Measurements from ENCODE around the gene OGFRL1. TPM values are rescaled to one million over a fixed set of nuclear protein-coding genes. Genes with fewer than 3 reads are reported as not detected.

Gene OGFRL1
- polyA plus RNA-seq, 4 donors, result 0.22 to 6.8 (median 2.7) TPM

DNA sequence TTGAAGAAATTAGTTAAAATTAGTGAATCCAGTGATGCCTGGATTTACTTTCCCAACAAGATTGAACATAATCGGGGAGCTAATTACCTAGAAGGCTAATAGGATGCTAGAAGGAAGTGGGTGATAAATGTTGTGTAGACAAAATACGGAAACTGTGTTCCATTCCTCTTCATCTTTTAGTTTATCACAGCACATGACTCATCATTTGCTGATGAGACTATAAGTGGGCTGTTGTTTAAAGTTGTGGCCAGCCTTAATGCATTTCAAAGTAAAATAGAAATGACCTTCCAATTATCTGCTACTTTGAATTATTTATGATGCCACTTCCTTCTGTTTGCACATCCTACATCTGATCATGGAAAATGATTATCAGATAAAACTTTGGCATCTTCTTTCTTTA is 43.4 kb downstream of the OGFRL1 start:
- no peak overlapping the region for H3K4me3 ChIP-seq (ENCODE audit: low read depth in 1 of 3, low read length in 3 of 3)
- H3K36me3 ChIP-seq (ENCODE audit: control insufficient read depth in 3 of 3, insufficient read depth in 2 of 3, low read depth in 1 of 3, low read length in 3 of 3), result no peaks in the 10 kb centered on the region
- DNase-seq (no peak), FAIRE-seq (no peak)
- H3K4me1 ChIP-seq (ENCODE audit: control insufficient read depth in 3 of 3, insufficient read depth in 2 of 3, low read depth in 1 of 3, low read length in 2 of 3), result no peaks in the 10 kb centered on the region
- 73 to 87% (median 80%) methylated on average over 2 of the region's 2 CpGs for WGBS, 3 donors
- H3K9me3 ChIP-seq (ENCODE audit: control insufficient read depth in 2 of 2, insufficient read depth in 1 of 2, low read depth in 1 of 2, low read length in 1 of 2), result no peaks in the 10 kb centered on the region
- H3K27me3 ChIP-seq (ENCODE audit: control insufficient read depth in 3 of 3, insufficient read depth in 3 of 3, low read length in 3 of 3), result no peaks in the 10 kb centered on the region
- no peak overlapping the region for H3K27ac ChIP-seq (ENCODE audit: low read depth in 1 of 3, low read length in 2 of 3)

- FAIRE-seq (no peak), DNase-seq (no peak)
- Histone ChIP-seq H3K27me3 (ENCODE audit: control insufficient read depth in 3 of 3, insufficient read depth in 3 of 3, low read length in 3 of 3) (no peaks in the 10 kb centered on the region), H3K27ac (ENCODE audit: low read depth in 1 of 3, low read length in 2 of 3) (no peak overlapping the region), H3K36me3 (ENCODE audit: control insufficient read depth in 3 of 3, insufficient read depth in 2 of 3, low read depth in 1 of 3, low read length in 3 of 3) (no peaks in the 10 kb centered on the region), H3K9me3 (ENCODE audit: control insufficient read depth in 2 of 2, insufficient read depth in 1 of 2, low read depth in 1 of 2, low read length in 1 of 2) (no peaks in the 10 kb centered on the region), H3K4me3 (ENCODE audit: low read depth in 1 of 3, low read length in 3 of 3) (no peak overlapping the region), H3K4me1 (ENCODE audit: control insufficient read depth in 3 of 3, insufficient read depth in 2 of 3, low read depth in 1 of 3, low read length in 2 of 3) (no peaks in the 10 kb centered on the region)
- 76 to 93% (median 82%) methylated on average over 1 of the region's 1 CpG for WGBS, 3 donors
These were observed 44.4 kb downstream of the OGFRL1 start for GRCh38 chr6:71333050-71333449.

DNA sequence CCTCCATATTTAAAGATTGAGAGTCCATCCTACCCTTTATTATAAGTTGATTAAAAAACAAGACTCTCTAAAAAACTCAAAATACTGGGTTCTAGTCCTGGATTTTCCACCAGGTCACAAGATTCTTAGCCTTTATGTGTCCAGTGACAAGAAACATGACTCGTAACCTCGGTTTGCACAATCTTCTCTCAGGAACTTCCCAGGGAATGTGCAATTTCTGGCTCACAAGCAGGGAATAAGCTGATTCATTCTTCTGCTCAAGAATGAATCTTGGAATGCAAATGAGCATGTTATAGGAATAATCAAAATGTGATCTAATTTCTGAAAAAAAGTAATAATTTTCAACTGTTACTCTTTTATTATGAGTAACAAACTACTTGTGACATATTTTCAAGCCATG is 45.1 kb downstream of the OGFRL1 start:
- no peaks in the 10 kb centered on the region for H3K36me3 ChIP-seq (ENCODE audit: control insufficient read depth in 3 of 3, insufficient read depth in 2 of 3, low read depth in 1 of 3, low read length in 3 of 3)
- FAIRE-seq, result no peak
- no peaks in the 10 kb centered on the region for H3K4me1 ChIP-seq (ENCODE audit: control insufficient read depth in 3 of 3, insufficient read depth in 2 of 3, low read depth in 1 of 3, low read length in 2 of 3)
- no peak for DNase-seq
- H3K4me3 ChIP-seq (ENCODE audit: low read depth in 1 of 3, low read length in 3 of 3), result no peak overlapping the region
- no peaks in the 10 kb centered on the region for H3K9me3 ChIP-seq (ENCODE audit: control insufficient read depth in 2 of 2, insufficient read depth in 1 of 2, low read depth in 1 of 2, low read length in 1 of 2)
- no peaks in the 10 kb centered on the region for H3K27me3 ChIP-seq (ENCODE audit: control insufficient read depth in 3 of 3, insufficient read depth in 3 of 3, low read length in 3 of 3)
- no peak overlapping the region for H3K27ac ChIP-seq (ENCODE audit: low read depth in 1 of 3, low read length in 2 of 3)
- WGBS, 3 donors, result 71 to 85% (median 83%) methylated on average over 2 of the region's 2 CpGs

- H3K4me3 ChIP-seq (ENCODE audit: low read depth in 1 of 3, low read length in 3 of 3), result no peak overlapping the region
- DNase-seq (peak in 1 of 2 donors; percentile 28), FAIRE-seq (no peak)
- H3K27ac ChIP-seq (ENCODE audit: low read depth in 1 of 3, low read length in 2 of 3), result no peak overlapping the region
- no peaks in the 10 kb centered on the region for H3K36me3 ChIP-seq (ENCODE audit: control insufficient read depth in 3 of 3, insufficient read depth in 2 of 3, low read depth in 1 of 3, low read length in 3 of 3)
- H3K27me3 ChIP-seq (ENCODE audit: control insufficient read depth in 3 of 3, insufficient read depth in 3 of 3, low read length in 3 of 3), result no peaks in the 10 kb centered on the region
- H3K9me3 ChIP-seq (ENCODE audit: control insufficient read depth in 2 of 2, insufficient read depth in 1 of 2, low read depth in 1 of 2, low read length in 1 of 2), result no peaks in the 10 kb centered on the region
- no peaks in the 10 kb centered on the region for H3K4me1 ChIP-seq (ENCODE audit: control insufficient read depth in 3 of 3, insufficient read depth in 2 of 3, low read depth in 1 of 3, low read length in 2 of 3)
These were observed 46.2 kb downstream of the OGFRL1 start for GRCh38 chr6:71334768-71335167.

DNA sequence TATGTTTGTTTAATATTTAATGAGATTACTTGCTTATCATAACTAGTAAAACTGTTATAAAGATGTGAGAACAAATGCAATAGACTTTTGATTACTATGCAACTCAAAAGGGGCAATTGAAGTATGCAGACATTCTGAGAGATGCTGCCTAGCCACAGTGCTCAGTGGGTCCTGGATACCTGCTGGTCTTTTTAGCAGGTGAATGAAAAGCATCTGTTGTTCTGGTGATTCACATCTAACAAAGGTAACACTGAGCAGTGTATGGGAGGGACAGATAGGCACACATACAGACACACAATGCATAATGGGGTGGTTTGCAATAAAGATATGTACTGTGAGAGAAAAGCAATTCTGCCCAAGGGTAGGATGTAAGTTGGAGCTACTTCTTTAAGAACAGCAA is 46.9 kb downstream of the OGFRL1 start:
- Histone ChIP-seq H3K4me1 (ENCODE audit: control insufficient read depth in 3 of 3, insufficient read depth in 2 of 3, low read depth in 1 of 3, low read length in 2 of 3) (no peaks in the 10 kb centered on the region), H3K36me3 (ENCODE audit: control insufficient read depth in 3 of 3, insufficient read depth in 2 of 3, low read depth in 1 of 3, low read length in 3 of 3) (no peaks in the 10 kb centered on the region), H3K9me3 (ENCODE audit: control insufficient read depth in 2 of 2, insufficient read depth in 1 of 2, low read depth in 1 of 2, low read length in 1 of 2) (no peaks in the 10 kb centered on the region), H3K27ac (ENCODE audit: low read depth in 1 of 3, low read length in 2 of 3) (no peak overlapping the region), H3K27me3 (ENCODE audit: control insufficient read depth in 3 of 3, insufficient read depth in 3 of 3, low read length in 3 of 3) (no peaks in the 10 kb centered on the region), H3K4me3 (ENCODE audit: low read depth in 1 of 3, low read length in 3 of 3) (no peak overlapping the region)
- DNase-seq (no peak), FAIRE-seq (no peak)

DNA sequence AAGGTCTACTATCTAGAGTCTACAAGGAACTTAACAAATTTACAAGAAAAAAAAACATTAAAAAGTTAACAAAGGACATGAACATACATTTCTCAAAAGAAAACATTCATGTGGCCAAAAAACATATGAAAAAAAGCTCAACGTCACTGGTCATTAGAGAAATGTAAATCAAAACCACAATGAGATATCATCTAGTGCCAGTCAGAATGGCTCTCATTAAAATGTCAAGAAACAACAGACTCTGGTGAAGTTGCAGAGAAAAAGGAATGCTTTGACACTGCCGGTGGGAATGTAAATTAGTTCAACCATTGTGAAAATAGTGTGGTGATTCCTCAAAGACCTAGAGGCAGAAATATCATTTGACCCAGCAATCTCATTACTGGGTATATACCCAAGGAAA is 48.3 kb downstream of the OGFRL1 start:
- no peaks in the 10 kb centered on the region for H3K9me3 ChIP-seq (ENCODE audit: control insufficient read depth in 2 of 2, insufficient read depth in 1 of 2, low read depth in 1 of 2, low read length in 1 of 2)
- no peaks in the 10 kb centered on the region for H3K4me1 ChIP-seq (ENCODE audit: control insufficient read depth in 3 of 3, insufficient read depth in 2 of 3, low read depth in 1 of 3, low read length in 2 of 3)
- H3K27ac ChIP-seq (ENCODE audit: low read depth in 1 of 3, low read length in 2 of 3), result no peak overlapping the region
- no peak overlapping the region for H3K4me3 ChIP-seq (ENCODE audit: low read depth in 1 of 3, low read length in 3 of 3)
- WGBS, 3 donors, result 79 to 87% (median 81%) methylated on average over 2 of the region's 2 CpGs
- H3K36me3 ChIP-seq (ENCODE audit: control insufficient read depth in 3 of 3, insufficient read depth in 2 of 3, low read depth in 1 of 3, low read length in 3 of 3), result no peaks in the 10 kb centered on the region
- no peaks in the 10 kb centered on the region for H3K27me3 ChIP-seq (ENCODE audit: control insufficient read depth in 3 of 3, insufficient read depth in 3 of 3, low read length in 3 of 3)
- no peak for FAIRE-seq
- no peak for DNase-seq

DNA sequence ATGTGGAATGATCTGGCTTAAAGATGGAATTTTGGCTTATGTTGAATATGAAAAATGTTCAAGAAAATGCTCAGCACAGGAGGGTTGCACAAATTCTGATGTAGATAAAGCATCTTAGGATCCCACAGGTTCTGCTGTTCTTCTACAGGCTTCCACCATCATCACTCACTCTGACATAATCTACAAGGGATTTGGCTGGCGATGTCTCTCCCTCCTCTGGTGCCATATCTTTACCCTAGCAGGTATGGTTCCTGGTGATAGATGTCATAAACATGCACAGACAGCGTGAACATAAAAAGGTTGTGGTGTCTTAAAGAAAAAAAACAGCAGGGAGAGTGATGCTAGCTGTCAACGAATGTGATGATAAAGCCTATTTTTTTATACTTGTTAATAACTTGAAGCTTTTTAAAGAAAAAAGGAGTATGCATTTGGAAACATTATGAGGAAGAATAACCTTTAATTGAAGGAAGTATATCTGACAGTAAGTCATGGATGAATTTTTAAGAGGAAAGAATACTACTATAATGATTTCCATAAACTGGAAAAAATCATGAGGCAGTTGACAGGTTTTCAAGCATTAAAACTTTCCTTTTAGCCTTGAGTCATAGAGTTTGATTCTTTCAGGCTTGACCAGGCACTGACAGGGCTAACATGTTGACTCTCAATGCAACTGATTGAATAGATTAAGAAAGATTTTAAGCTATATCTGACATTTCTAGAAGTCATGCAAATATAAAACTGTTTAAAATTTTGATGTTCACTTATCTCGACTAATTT is 50.1 kb downstream of the OGFRL1 start:
- WGBS, 3 donors, result 75 to 88% (median 81%) methylated on average over 4 of the region's 4 CpGs
- H3K36me3 ChIP-seq (ENCODE audit: control insufficient read depth in 3 of 3, insufficient read depth in 2 of 3, low read depth in 1 of 3, low read length in 3 of 3), result no peaks in the 10 kb centered on the region
- no peaks in the 10 kb centered on the region for H3K27me3 ChIP-seq (ENCODE audit: control insufficient read depth in 3 of 3, insufficient read depth in 3 of 3, low read length in 3 of 3)
- no peak for FAIRE-seq
- no peaks in the 10 kb centered on the region for H3K4me1 ChIP-seq (ENCODE audit: control insufficient read depth in 3 of 3, insufficient read depth in 2 of 3, low read depth in 1 of 3, low read length in 2 of 3)
- DNase-seq, result no peak
- H3K4me3 ChIP-seq (ENCODE audit: low read depth in 1 of 3, low read length in 3 of 3), result no peak overlapping the region
- no peak overlapping the region for H3K27ac ChIP-seq (ENCODE audit: low read depth in 1 of 3, low read length in 2 of 3)
- H3K9me3 ChIP-seq (ENCODE audit: control insufficient read depth in 2 of 2, insufficient read depth in 1 of 2, low read depth in 1 of 2, low read length in 1 of 2), result no peaks in the 10 kb centered on the region

GRCh38 chr6:71342772-71343171 is 54.2 kb downstream of the OGFRL1 start:
- H3K27ac ChIP-seq (ENCODE audit: low read depth in 1 of 3, low read length in 2 of 3), result no peak overlapping the region
- no peaks in the 10 kb centered on the region for H3K4me1 ChIP-seq (ENCODE audit: control insufficient read depth in 3 of 3, insufficient read depth in 2 of 3, low read depth in 1 of 3, low read length in 2 of 3)
- H3K36me3 ChIP-seq (ENCODE audit: control insufficient read depth in 3 of 3, insufficient read depth in 2 of 3, low read depth in 1 of 3, low read length in 3 of 3), result no peaks in the 10 kb centered on the region
- no peak for DNase-seq
- no peak overlapping the region for H3K4me3 ChIP-seq (ENCODE audit: low read depth in 1 of 3, low read length in 3 of 3)
- no peaks in the 10 kb centered on the region for H3K27me3 ChIP-seq (ENCODE audit: control insufficient read depth in 3 of 3, insufficient read depth in 3 of 3, low read length in 3 of 3)
- WGBS, 3 donors, result 60 to 70% (median 62%) methylated on average over 2 of the region's 2 CpGs
- no peak for FAIRE-seq
- no peaks in the 10 kb centered on the region for H3K9me3 ChIP-seq (ENCODE audit: control insufficient read depth in 2 of 2, insufficient read depth in 1 of 2, low read depth in 1 of 2, low read length in 1 of 2)
